BLaER1 (cell line): ENCODE results near the gene CEP112.
A peak's percentile ranks its signal among the peaks of the same experiment; 100 is the strongest.

Source experiments
- H3K27ac ChIP-seq: shearing (Covaris generic); formaldehyde crosslinking; 2 replicates; pipeline ENCODE4 v1.8.1; 2022
- H3K27me3 ChIP-seq: shearing (Covaris generic); formaldehyde crosslinking; 2 replicates; pipeline ENCODE4 v1.8.1; 2022
- H3K36me3 ChIP-seq: shearing (Covaris generic); formaldehyde crosslinking; 2 replicates; pipeline ENCODE4 v1.8.1; 2022
- H3K4me1 ChIP-seq: shearing (Covaris generic); formaldehyde crosslinking; 2 replicates; pipeline ENCODE4 v1.8.1; 2022
- H3K4me2 ChIP-seq: shearing (Covaris generic); formaldehyde crosslinking; 2 replicates; pipeline ENCODE4 v1.8.1; 2022
- H3K4me3 ChIP-seq: shearing (Covaris generic); formaldehyde crosslinking; 2 replicates; pipeline ENCODE4 v1.8.1; 2022
- H3K9ac ChIP-seq: shearing (Covaris generic); formaldehyde crosslinking; 2 replicates; pipeline ENCODE4 v1.8.1; 2022
- H3K9me3 ChIP-seq: shearing (Covaris generic); formaldehyde crosslinking; 2 replicates; pipeline ENCODE4 v1.8.1; 2022
- H4K20me1 ChIP-seq: shearing (Covaris generic); formaldehyde crosslinking; 2 replicates; pipeline ENCODE4 v1.8.1; 2022
- Cebpa-rat ChIP-seq: shearing (Covaris generic); IDR thresholded peaks from 2 replicates; pipeline ENCODE4 v1.8.1; 2022

The CEP112 gene

DNA sequence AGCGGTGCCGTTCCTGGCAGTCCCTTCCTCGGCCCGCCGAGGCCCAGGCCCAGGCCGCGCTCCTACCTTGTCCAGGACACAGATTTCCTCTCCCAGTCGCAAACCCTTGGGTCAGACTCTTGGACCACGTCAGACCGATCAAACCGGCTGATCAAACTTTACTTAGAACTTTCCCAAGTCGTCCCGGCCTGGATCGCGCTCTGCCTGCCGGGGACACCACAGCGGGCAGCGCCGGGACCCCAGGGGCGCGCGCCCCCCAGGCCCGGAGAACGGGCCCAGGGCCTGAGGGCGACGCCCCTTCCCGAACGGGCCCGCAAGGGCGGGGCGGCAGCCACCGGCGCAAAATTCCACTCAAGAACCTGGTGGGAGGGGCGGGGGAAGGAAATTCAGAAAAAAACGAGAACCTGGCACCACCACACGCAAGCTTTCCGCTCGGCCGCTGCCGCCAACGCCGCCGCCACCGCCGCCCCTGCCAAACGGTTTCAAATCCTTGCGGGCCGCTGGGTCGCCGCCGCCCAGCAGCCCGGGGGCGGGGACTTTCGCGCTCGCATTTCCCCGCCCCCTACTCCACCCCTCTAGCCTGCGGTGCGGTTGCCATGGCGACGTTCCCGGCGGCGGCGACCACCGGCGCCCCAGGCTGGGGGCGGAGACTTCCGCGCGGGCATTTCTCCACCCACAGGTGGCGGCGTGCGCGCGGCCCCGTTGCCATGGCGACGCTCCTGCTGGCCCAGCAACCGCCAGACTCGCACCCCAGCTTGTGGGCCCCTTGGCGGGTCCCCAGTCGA, at the start of gene CEP112:
Gene CEP112, minus strand, starts transcription at position 541 of the 785 bp plus-strand sequence.
- no peaks in the 10 kb centered on the region for H4K20me1 ChIP-seq
- H3K4me1 ChIP-seq, result peaks cover 44% of the 10 kb centered on the region
- peak within 1 kb of the TSS; percentile 74 for H3K27ac ChIP-seq
- H3K9me3 ChIP-seq, result no peaks in the 10 kb centered on the region
- H3K27me3 ChIP-seq, result no peaks in the 10 kb centered on the region
- TF ChIP-seq Cebpa-rat, result no peak
- peak within 1 kb of the TSS; percentile 80 for H3K4me3 ChIP-seq
- H3K36me3 ChIP-seq, result no peaks in the 10 kb centered on the region
- H3K4me2 ChIP-seq, result peak within 1 kb of the TSS; percentile 93
- peak within 1 kb of the TSS; percentile 80 for H3K9ac ChIP-seq

DNA sequence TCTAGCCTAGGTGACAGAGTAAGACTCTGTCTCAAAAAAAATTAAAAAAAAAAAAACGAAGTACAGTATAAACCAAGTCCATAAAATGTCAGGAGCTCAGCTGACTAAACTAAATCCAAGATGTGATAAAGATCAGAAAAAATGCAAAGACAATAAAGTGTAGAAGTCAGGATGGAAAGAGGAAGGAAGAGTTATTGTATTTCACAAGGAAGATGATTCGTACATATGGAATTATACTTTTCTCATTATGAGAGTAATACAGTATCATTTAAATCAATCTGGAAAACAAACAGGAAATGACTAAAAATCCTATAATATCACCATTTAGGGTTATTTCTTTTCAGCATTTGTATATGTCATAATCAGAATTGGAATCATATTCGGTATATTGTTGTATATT, 48.7 kb upstream of the CEP112 start:
- Histone ChIP-seq H3K27me3 (no peaks in the 10 kb centered on the region), H3K27ac (no peak overlapping the region), H3K9me3 (no peaks in the 10 kb centered on the region), H4K20me1 (no peaks in the 10 kb centered on the region), H3K9ac (no peak overlapping the region), H3K36me3 (no peaks in the 10 kb centered on the region), H3K4me1 (no peaks in the 10 kb centered on the region), H3K4me2 (no peak overlapping the region), H3K4me3 (no peak overlapping the region)
- TF ChIP-seq Cebpa-rat, result no peak

- Histone ChIP-seq H3K4me3 (no peak overlapping the region), H4K20me1 (no peaks in the 10 kb centered on the region), H3K27ac (no peak overlapping the region), H3K9me3 (no peaks in the 10 kb centered on the region), H3K4me1 (no peaks in the 10 kb centered on the region), H3K27me3 (no peaks in the 10 kb centered on the region), H3K4me2 (no peak overlapping the region), H3K9ac (no peak overlapping the region), H3K36me3 (no peaks in the 10 kb centered on the region)
- no peak for TF ChIP-seq Cebpa-rat
These were observed 48.1 kb upstream of the CEP112 start for GRCh38 chr17:66240013-66240412.

DNA sequence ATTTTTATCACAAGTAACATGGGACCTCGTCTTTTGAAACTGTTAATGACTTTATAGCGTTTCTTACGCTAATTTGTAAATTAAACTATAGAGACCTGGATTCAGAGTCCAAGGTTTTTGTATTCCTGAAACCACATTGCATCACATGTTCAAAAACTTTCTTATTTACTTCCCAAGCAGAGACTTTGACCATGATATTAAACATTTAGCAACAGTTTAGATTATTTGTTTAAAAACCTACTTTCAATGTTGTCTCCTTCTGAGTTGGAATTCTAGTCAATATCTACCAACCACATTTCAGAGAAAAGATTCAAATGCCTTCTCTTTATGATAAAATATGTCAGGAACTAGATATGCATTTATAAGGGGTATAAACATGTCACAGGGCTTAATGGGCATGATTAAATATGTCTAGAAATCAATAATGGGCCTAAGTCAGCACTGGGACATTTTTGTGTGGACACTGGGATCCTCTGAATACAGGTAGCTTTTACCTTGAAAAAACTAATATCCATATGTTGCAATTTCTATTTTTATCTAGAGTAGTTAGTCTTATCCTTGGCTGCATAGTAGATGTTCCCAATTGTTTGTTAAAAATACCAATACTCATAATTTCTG, 43.6 kb upstream of the CEP112 start:
- Histone ChIP-seq H3K4me1 (0 out of 2 replicates have a peak, but pooled peaks cover 3% of the 10 kb centered on the region), H3K9ac (no peak overlapping the region), H3K9me3 (no peaks in the 10 kb centered on the region), H3K27me3 (no peaks in the 10 kb centered on the region), H4K20me1 (no peaks in the 10 kb centered on the region), H3K4me2 (no peak overlapping the region), H3K36me3 (no peaks in the 10 kb centered on the region), H3K27ac (no peak overlapping the region), H3K4me3 (no peak overlapping the region)
- no peak for TF ChIP-seq Cebpa-rat

DNA sequence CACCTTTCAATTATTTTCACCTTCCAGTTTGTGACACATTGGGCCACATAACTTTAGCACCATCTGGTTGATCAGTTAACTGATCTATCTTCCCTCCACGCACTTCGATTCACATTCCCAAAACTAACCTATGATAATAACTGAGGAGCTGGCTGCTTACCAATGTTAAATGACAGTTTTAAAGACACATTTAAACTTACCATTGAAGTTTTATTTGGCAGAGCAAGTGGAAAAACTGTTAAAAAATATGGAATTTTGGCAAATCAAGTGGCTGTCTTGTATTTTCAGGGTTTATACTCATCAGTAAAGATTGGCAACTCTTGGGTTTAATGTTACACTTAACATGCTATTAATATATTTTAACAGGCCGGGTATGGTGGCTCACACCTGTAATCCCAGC, 42.7 kb upstream of the CEP112 start:
- H3K4me3 ChIP-seq, result no peak overlapping the region
- no peaks in the 10 kb centered on the region for H3K27me3 ChIP-seq
- H3K9ac ChIP-seq, result no peak overlapping the region
- no peaks in the 10 kb centered on the region for H3K9me3 ChIP-seq
- no peaks in the 10 kb centered on the region for H4K20me1 ChIP-seq
- H3K27ac ChIP-seq, result no peak overlapping the region
- H3K36me3 ChIP-seq, result no peaks in the 10 kb centered on the region
- no peak overlapping the region for H3K4me2 ChIP-seq
- 0 out of 2 replicates have a peak, but pooled peaks cover 3% of the 10 kb centered on the region for H3K4me1 ChIP-seq
- no peak for TF ChIP-seq Cebpa-rat

GRCh38 chr17:66233023-66233753, 41.3 kb upstream of the CEP112 start:
- Histone ChIP-seq H3K9me3 (no peaks in the 10 kb centered on the region), H3K9ac (no peak overlapping the region), H3K4me3 (no peak overlapping the region), H3K4me2 (no peak overlapping the region), H3K4me1 (0 out of 2 replicates have a peak, but pooled peaks cover 3% of the 10 kb centered on the region), H4K20me1 (no peaks in the 10 kb centered on the region), H3K36me3 (no peaks in the 10 kb centered on the region), H3K27ac (no peak overlapping the region), H3K27me3 (no peaks in the 10 kb centered on the region)
- TF ChIP-seq Cebpa-rat, result no peak

DNA sequence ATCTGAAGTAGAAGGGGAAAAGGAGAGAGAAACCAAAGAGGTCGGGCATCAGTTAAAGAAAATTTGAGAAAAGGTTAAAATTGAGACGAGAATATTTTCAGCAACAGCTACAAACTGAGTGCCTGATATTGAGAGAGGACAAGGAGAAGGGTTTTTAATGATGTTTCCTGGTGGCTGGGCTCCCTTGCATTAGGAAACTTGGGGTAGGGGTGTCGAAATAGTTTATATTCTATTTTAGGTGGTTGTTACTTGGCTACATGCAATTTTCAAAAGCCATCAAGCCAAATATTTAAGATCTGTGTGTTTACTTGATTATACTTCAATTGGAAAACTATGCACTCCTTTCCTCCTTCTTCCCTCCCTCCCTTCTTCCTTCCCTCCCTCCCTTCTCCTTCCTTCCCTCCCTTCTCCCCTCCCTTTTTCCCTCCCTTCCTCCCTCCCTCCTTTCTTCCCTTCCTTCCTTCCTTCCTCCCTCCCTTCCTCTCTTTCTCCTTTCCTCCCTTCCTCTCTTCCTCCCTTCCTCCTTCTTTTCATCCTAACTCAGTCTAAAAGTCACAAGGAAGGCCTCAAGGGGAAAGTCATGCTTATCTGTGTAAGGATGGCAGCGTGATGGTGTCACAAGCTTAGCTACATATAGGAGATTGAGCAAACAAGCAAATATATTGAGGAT, 39.1 kb upstream of the CEP112 start:
- H3K36me3 ChIP-seq, result no peaks in the 10 kb centered on the region
- H3K27ac ChIP-seq, result no peak overlapping the region
- no peak for TF ChIP-seq Cebpa-rat
- no peaks in the 10 kb centered on the region for H4K20me1 ChIP-seq
- no peak overlapping the region for H3K4me2 ChIP-seq
- no peak overlapping the region for H3K9ac ChIP-seq
- H3K4me3 ChIP-seq, result no peak overlapping the region
- H3K9me3 ChIP-seq, result no peaks in the 10 kb centered on the region
- H3K27me3 ChIP-seq, result no peaks in the 10 kb centered on the region
- H3K4me1 ChIP-seq, result 0 out of 2 replicates have a peak, but pooled peaks cover 3% of the 10 kb centered on the region

GRCh38 chr17:66229783-66230538, 38.0 kb upstream of the CEP112 start:
- no peak overlapping the region for H3K4me3 ChIP-seq
- H3K36me3 ChIP-seq, result no peaks in the 10 kb centered on the region
- no peaks in the 10 kb centered on the region for H4K20me1 ChIP-seq
- H3K27me3 ChIP-seq, result no peaks in the 10 kb centered on the region
- H3K27ac ChIP-seq, result no peak overlapping the region
- TF ChIP-seq Cebpa-rat, result no peak
- H3K9ac ChIP-seq, result no peak overlapping the region
- no peak overlapping the region for H3K4me2 ChIP-seq
- H3K9me3 ChIP-seq, result no peaks in the 10 kb centered on the region
- H3K4me1 ChIP-seq, result 0 out of 2 replicates have a peak, but pooled peaks cover 3% of the 10 kb centered on the region
